GM21619 (cell line): Measurements from ENCODE around the gene SGCA.
A peak's percentile ranks its signal among the peaks of the same experiment; 100 is the strongest.

Experiments used
- ATAC-seq: cut with Tn5 transposase; IDR thresholded peaks from one replicate; pipeline ENCODE4 v1.9.1; 2021; ENCODE audit not compliant: unreplicated experiment

Gene SGCA

GRCh38 chr17:50192618-50193291 is 26.9 kb downstream of the SGCA start:
- ATAC-seq, result no peak

GRCh38 chr17:50194140-50194933 is 28.5 kb downstream of the SGCA start:
- ATAC-seq, result no peak

- ATAC-seq, result no peak
Observed at GRCh38 chr17:50194934-50195865, 29.4 kb downstream of the SGCA start.

- no peak for ATAC-seq
Observed at GRCh38 chr17:50196036-50196435, 30.2 kb downstream of the SGCA start.

GRCh38 chr17:50196826-50197225 is 31.0 kb downstream of the SGCA start:
- ATAC-seq, result no peak

GRCh38 chr17:50198026-50198669 is 32.3 kb downstream of the SGCA start:
- ATAC-seq, result no peak

GRCh38 chr17:50199211-50199802 is 33.5 kb downstream of the SGCA start:
- ATAC-seq, result no peak

GRCh38 chr17:50199803-50200456 is 34.1 kb downstream of the SGCA start:
- ATAC-seq, result peak; percentile 23

GRCh38 chr17:50200457-50201275 is 34.9 kb downstream of the SGCA start:
- peak; percentile 53 for ATAC-seq

GRCh38 chr17:50201276-50201854 is 35.6 kb downstream of the SGCA start, which contains the start of gene COL1A1:
TSS of gene COL1A1 (minus strand) at chr17:50201631. CDS start at chr17:50201513, 118 bp downstream.
- no peak for ATAC-seq

GRCh38 chr17:50203086-50203485 is 37.3 kb downstream of the SGCA start:
- ATAC-seq, result no peak

GRCh38 chr17:50203604-50204345 is 38.0 kb downstream of the SGCA start:
- no peak for ATAC-seq

GRCh38 chr17:50204431-50204830 is 38.6 kb downstream of the SGCA start:
- ATAC-seq, result no peak

- ATAC-seq, result no peak
Observed at GRCh38 chr17:50205111-50205962, 39.5 kb downstream of the SGCA start.

GRCh38 chr17:50205963-50206505 is 40.2 kb downstream of the SGCA start:
- ATAC-seq, result no peak

GRCh38 chr17:50206604-50207293 is 40.9 kb downstream of the SGCA start:
- no peak for ATAC-seq
